Occipital lobe (tissue), 2 donors: Measurements from ENCODE around the gene MMRN2. TPM values are rescaled to one million over a fixed set of nuclear protein-coding genes. Genes with fewer than 3 reads are reported as not detected.
"Not testable (repeated sequence)": the region's sequence is repeated elsewhere in the genome, so short reads cannot be mapped to it uniquely, and the experiment has no call there.

Source experiments
- DNase-seq: peaks from one replicate; lab custom pipeline; 2025; lab: John Stamatoyannopoulos, UW
- total RNA-seq: library from RNA; depleted of rRNA; stranded (reverse); fragments of >200 nt; gene quantifications from one replicate; pipeline ENCODE4 v1.2.3, GENCODE V29; 2014

Gene MMRN2
- total RNA-seq, 1 donor from 2014 or later = 4.8 TPM

- no peak for DNase-seq
These were observed 1.1 kb downstream of the MMRN2 start for GRCh38 chr10:86956195-86956847.

GRCh38 chr10:86955501-86956194, 1.8 kb downstream of the MMRN2 start:
- DNase-seq = no peak

- no peak for DNase-seq
These were observed 2.5 kb downstream of the MMRN2 start for GRCh38 chr10:86954681-86955500.

- DNase-seq = no peak
These were observed 3.4 kb downstream of the MMRN2 start for GRCh38 chr10:86953747-86954680.

GRCh38 chr10:86952697-86953096, 4.7 kb downstream of the MMRN2 start:
- not testable (repeated sequence) for DNase-seq

GRCh38 chr10:86952106-86952505, 5.3 kb downstream of the MMRN2 start:
- no peak for DNase-seq

GRCh38 chr10:86951184-86951761, 6.1 kb downstream of the MMRN2 start:
- no peak for DNase-seq

GRCh38 chr10:86950349-86950748, 7.1 kb downstream of the MMRN2 start:
- DNase-seq = no peak

GRCh38 chr10:86947806-86948205, 9.6 kb downstream of the MMRN2 start:
- not testable (repeated sequence) for DNase-seq

GRCh38 chr10:86946213-86947155, 10.9 kb downstream of the MMRN2 start:
- no peak for DNase-seq

GRCh38 chr10:86945361-86946212, 11.8 kb downstream of the MMRN2 start:
- DNase-seq = no peak

- DNase-seq = no peak
These were observed 12.5 kb downstream of the MMRN2 start for GRCh38 chr10:86944907-86945306.

GRCh38 chr10:86944471-86944870, 12.9 kb downstream of the MMRN2 start:
- DNase-seq = no peak

GRCh38 chr10:86944031-86944419, 13.4 kb downstream of the MMRN2 start:
- no peak for DNase-seq

GRCh38 chr10:86943316-86944030, 13.9 kb downstream of the MMRN2 start:
- DNase-seq = no peak

- DNase-seq = no peak
These were observed 14.7 kb downstream of the MMRN2 start for GRCh38 chr10:86942441-86943315.

- DNase-seq = no peak
These were observed 15.4 kb downstream of the MMRN2 start for GRCh38 chr10:86941991-86942421.
